Lung (tissue), 12 donors: ENCODE results near the gene S100PBP. TPM values are rescaled to one million over a fixed set of nuclear protein-coding genes. Genes with fewer than 3 reads are reported as not detected.

Experiments
- ATAC-seq: fragments of 200-7000 bp; cut with Tn5 transposase; one replicate; pipeline ENCODE4 v1.9.1; 2020; ENCODE audit warnings: moderate number of reproducible peaks; ENCODE audit not compliant: insufficient read depth, low FRiP score
- DNase-seq, 3 donors: peaks; one replicate each; pipeline ENCODE4 v3.0.0-alpha.2; 2013 to 2017
- H3K27ac ChIP-seq, 2 donors: one replicate each; pipeline ENCODE4 v1.5.1; 2013; ENCODE audit warnings: mild to moderate bottlenecking in 2 of 2, moderate library complexity in 2 of 2, control low read depth in 1 of 2, inconsistent platforms in 1 of 2, low read depth in 1 of 2, low read length in 1 of 2
- H3K27me3 ChIP-seq, 3 donors: one replicate each; pipeline ENCODE4 v1.5.1; 2013; ENCODE audit warnings: low read length in 2 of 3; ENCODE audit not compliant: control insufficient read depth in 3 of 3, insufficient read depth in 3 of 3
- H3K36me3 ChIP-seq, 4 donors: one replicate each; pipeline ENCODE4 v1.5.1; 2013; ENCODE audit warnings: low read length in 4 of 4, mild to moderate bottlenecking in 1 of 4, moderate library complexity in 1 of 4; ENCODE audit not compliant: control insufficient read depth in 4 of 4, insufficient read depth in 4 of 4
- H3K4me1 ChIP-seq, 5 donors: one replicate each; pipeline ENCODE4 v1.5.1; 2013; ENCODE audit warnings: low read length in 5 of 5, mild to moderate bottlenecking in 2 of 5, moderate library complexity in 1 of 5; ENCODE audit not compliant: control insufficient read depth in 5 of 5, insufficient read depth in 5 of 5
- H3K4me3 ChIP-seq: one replicate; pipeline ENCODE4 v1.5.1; 2013; ENCODE audit warnings: mild to moderate bottlenecking, control low read depth, moderate library complexity
- H3K9ac ChIP-seq, 2 donors: one replicate each; pipeline ENCODE4 v1.5.1; 2013; ENCODE audit warnings: low read length in 2 of 2, control low read depth in 1 of 2; ENCODE audit not compliant: insufficient read depth in 1 of 2
- H3K9me3 ChIP-seq, 4 donors: one replicate each; pipeline ENCODE4 v1.5.1; 2013; ENCODE audit warnings: low read length in 3 of 4, mild to moderate bottlenecking in 1 of 4, moderate library complexity in 1 of 4; ENCODE audit not compliant: control insufficient read depth in 4 of 4, insufficient read depth in 3 of 4
- WGBS, 2 donors: extraction: QIAGEN DNeasy Blood & Tissue Kit; methylation state at CpG; one replicate each; pipeline ENCODE4 v1.1.7; 2013; 5-methylcytosine and 5-hydroxymethylcytosine counted together
- polyA plus RNA-seq, 2 donors: library from polyadenylated mRNA; stranded (reverse); fragments of 200-250 nt; gene quantifications; one replicate each; pipeline ENCODE4 v1.2.1, GENCODE V29; 2013
- total RNA-seq, 2 donors: library from RNA; depleted of rRNA in 1 of 2; stranded (reverse); fragments of >200 nt in 1 of 2; gene quantifications; one replicate each; pipeline ENCODE4 v1.2.1, GENCODE V29; 2014 to 2021
- TF ChIP-seq, protein P1 (sequence below): IDR thresholded peaks from 2 replicates; pipeline ENCODE4 v1.5.1; 2012; ENCODE audit warnings: mild to moderate bottlenecking; ENCODE audit errors: control extremely low read depth, extremely low read depth
- donor health status: control.
- donor health status: control.
- donor health status: Bipolar disorder and iron deficiency.
- donor health status: healthy.
- donor health status: DM: yes; HTN: yes; CAD: no.

Gene S100PBP
- total and polyA plus RNA-seq, 4 donors: 7.4 to 56.6 (median 20.9) TPM

DNA sequence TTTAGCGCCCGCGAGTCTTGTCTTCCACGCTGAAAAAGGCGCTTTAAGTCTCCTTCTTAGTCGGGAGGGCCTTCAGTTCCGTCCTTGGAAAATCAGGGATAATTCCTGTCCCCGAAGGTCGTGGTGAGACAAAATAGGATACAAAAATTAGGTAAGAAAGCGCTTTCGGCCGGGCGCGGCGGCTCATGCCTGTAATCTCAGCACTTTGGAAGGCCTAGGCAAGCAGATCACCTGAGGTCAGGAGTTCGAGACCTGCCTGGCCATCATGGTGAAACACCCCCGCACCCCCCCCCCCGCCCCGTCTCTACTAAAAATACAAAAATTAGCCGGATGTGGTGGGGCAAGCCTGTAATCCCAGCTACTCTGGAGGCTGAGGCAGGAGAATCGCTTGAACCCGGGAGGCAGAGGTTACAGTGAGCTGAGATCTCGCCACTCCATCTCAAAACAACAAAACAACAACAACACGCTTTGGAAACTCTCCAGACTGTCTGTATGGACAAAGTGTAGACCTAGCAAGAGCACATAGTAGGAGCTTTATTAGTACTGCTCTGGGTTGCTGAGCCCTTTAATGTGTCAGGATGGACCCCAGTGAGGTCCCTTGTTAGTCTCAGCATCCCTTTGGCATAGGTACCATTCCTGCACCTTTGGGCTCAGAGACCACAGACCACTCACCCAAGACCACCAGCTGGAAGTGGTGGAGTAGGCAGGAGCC is 84.5 kb downstream of the S100PBP start:
- no peak for DNase-seq
- H3K9ac ChIP-seq: no peak overlapping the region

DNA sequence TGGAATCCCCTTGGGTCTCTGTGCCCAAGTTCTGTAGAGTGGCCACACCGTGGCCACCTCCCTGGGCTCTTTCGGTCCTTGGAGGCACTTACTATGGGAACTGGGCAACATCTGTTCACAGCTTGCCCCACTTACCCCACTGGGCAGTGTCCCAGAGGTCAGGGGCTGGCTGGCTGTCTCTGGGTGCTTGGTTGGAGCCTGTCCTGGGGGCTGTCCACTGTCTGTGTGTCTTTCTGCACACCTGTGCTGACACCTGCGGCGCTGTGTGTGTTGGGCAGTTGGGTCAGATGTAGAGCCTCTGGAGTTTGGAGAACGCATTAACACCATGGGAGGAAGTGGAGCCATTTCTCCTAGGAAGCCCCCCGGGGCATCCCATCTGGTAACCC is 85.1 kb downstream of the S100PBP start:
- no peak overlapping the region for H3K9ac ChIP-seq
- no peak for DNase-seq

More for the DNA sequence above, 84.5 kb downstream of the S100PBP start:
- peaks cover 0 to 11% (median 0%) of the 10 kb centered on the region in 5 donors for H3K4me1 ChIP-seq
- WGBS, 2 donors: 47 to 54% methylated on average over 24 of the region's 24 CpGs
- H3K4me3 ChIP-seq: peak overlapping the region; percentile 52
- H3K36me3 ChIP-seq: no peaks in the 10 kb centered on the region
- H3K9me3 ChIP-seq: no peaks in the 10 kb centered on the region
- H3K27ac ChIP-seq: no peak overlapping the region
- peaks cover 0 to 11% (median 6%) of the 10 kb centered on the region in 3 donors for H3K27me3 ChIP-seq
- no peak for ATAC-seq
- TF ChIP-seq, protein P1, sequence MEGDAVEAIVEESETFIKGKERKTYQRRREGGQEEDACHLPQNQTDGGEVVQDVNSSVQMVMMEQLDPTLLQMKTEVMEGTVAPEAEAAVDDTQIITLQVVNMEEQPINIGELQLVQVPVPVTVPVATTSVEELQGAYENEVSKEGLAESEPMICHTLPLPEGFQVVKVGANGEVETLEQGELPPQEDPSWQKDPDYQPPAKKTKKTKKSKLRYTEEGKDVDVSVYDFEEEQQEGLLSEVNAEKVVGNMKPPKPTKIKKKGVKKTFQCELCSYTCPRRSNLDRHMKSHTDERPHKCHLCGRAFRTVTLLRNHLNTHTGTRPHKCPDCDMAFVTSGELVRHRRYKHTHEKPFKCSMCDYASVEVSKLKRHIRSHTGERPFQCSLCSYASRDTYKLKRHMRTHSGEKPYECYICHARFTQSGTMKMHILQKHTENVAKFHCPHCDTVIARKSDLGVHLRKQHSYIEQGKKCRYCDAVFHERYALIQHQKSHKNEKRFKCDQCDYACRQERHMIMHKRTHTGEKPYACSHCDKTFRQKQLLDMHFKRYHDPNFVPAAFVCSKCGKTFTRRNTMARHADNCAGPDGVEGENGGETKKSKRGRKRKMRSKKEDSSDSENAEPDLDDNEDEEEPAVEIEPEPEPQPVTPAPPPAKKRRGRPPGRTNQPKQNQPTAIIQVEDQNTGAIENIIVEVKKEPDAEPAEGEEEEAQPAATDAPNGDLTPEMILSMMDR: no peak

DNA sequence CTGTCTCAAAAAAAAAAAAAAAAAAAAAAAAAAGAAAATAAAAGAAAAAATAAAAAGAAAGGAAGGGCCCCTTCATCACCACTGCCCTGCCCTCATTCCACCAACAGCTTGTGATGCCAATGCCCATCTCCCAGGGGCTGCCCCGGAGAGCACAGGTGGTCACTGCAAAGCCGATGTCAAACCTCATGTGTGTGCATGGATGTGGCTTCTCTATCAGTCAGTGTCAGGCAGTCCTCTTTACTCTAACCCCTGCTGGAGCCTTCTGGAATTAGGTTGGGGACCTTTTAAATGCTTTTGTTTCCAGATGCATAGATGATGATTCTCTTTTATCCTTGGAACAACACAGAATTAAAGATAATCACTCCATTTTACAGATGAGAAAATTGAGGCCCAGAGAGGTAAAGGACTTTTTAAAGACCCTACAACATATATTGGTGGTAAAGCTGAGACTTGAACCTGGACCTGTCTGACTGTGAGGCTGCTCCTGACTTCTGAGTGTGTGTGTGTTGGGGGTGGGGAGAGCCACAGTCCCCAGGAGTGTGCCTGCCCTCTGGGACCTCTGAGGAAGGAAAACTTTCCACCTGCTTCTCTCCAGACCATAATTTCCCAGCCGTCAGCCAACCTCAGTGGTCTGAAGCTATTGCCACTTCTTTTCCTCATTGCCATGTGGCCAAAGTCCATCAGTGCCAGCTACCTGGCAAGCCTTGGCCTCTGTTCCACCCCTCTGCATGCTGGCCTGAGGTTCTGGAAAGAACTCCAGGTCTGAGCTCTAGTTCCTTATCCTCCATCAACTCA is 86.7 kb downstream of the S100PBP start:
- DNase-seq: no peak
- Histone ChIP-seq H3K27ac (no peak overlapping the region), H3K27me3 (peaks cover 0 to 11% (median 6%) of the 10 kb centered on the region in 3 donors), H3K4me1 (peaks cover 0 to 11% (median 0%) of the 10 kb centered on the region in 5 donors), H3K36me3 (no peaks in the 10 kb centered on the region), H3K4me3 (no peak overlapping the region), H3K9me3 (no peaks in the 10 kb centered on the region), H3K9ac (no peak overlapping the region)
- WGBS, 2 donors: 67 to 74% methylated on average over 3 of the region's 3 CpGs
- TF ChIP-seq, protein P1: no peak
- no peak for ATAC-seq

More for the DNA sequence above, 85.1 kb downstream of the S100PBP start:
- no peaks in the 10 kb centered on the region for H3K36me3 ChIP-seq
- H3K9me3 ChIP-seq: no peaks in the 10 kb centered on the region
- H3K27ac ChIP-seq: no peak overlapping the region
- WGBS, 2 donors: 73 to 74% methylated on average over 6 of the region's 6 CpGs
- peaks cover 0 to 11% (median 6%) of the 10 kb centered on the region in 3 donors for H3K27me3 ChIP-seq
- TF ChIP-seq, protein P1: no peak
- H3K4me3 ChIP-seq: no peak overlapping the region
- no peak for ATAC-seq
- H3K4me1 ChIP-seq: peaks cover 0 to 11% (median 0%) of the 10 kb centered on the region in 5 donors
